Transverse colon (tissue), 4 donors: ENCODE results near the gene NLGN2. TPM values are rescaled to one million over a fixed set of nuclear protein-coding genes. Genes with fewer than 3 reads are reported as not detected.

Experiments
- DNase-seq: peaks from one replicate; pipeline ENCODE4 v3.0.0-alpha.2; 2019
- H3K27ac ChIP-seq, 4 donors: fragments of 200-600 bp; sonication (generic); 2 replicates each; pipeline ENCODE4 v1.5.1; 2016 to 2018; ENCODE audit warnings: inconsistent platforms in 4 of 4
- H3K27me3 ChIP-seq: fragments of 200-600 bp; sonication (generic); 2 replicates; pipeline ENCODE4 v1.5.1; 2017; ENCODE audit warnings: inconsistent platforms
- H3K36me3 ChIP-seq, 4 donors: fragments of 200-600 bp; sonication (generic); 2 replicates each; pipeline ENCODE4 v1.5.1; 2017 to 2019; ENCODE audit warnings: inconsistent platforms in 4 of 4
- H3K4me1 ChIP-seq, 4 donors: fragments of 200-600 bp; sonication (generic); 2 replicates each; pipeline ENCODE4 v1.5.1; 2017 to 2020; ENCODE audit warnings: inconsistent platforms in 4 of 4
- H3K4me3 ChIP-seq, 4 donors: fragments of 200-600 bp; sonication (generic); 1 replicate in 1 of 4; 2 replicates in 3 of 4; pipeline versions ENCODE4 v1.5.1 to v1.6.1; 2017 to 2019; ENCODE audit warnings: inconsistent platforms in 4 of 4
- H3K9me3 ChIP-seq, 2 donors: fragments of 200-600 bp; sonication (generic); 2 replicates each; pipeline ENCODE4 v1.5.1; 2017 to 2019; ENCODE audit warnings: inconsistent platforms in 2 of 2
- EP300 ChIP-seq: sonication (generic); formaldehyde crosslinking; IDR thresholded peaks from one replicate; pipeline ENCODE4 v1.6.1; 2017; ENCODE audit warnings: antibody characterized with exemption, low read depth
- POLR2A ChIP-seq: fragments of 450-650 bp; IDR thresholded peaks from one replicate; pipeline ENCODE4 v1.6.1; 2016; ENCODE audit warnings: antibody characterized with exemption, mild to moderate bottlenecking, moderate library complexity
- POLR2AphosphoS5 ChIP-seq, 3 donors: sonication (generic); formaldehyde crosslinking; IDR thresholded peaks; one replicate each; pipeline ENCODE4 v1.6.1; 2016; ENCODE audit warnings: antibody characterized with exemption in 3 of 3
- WGBS, 2 donors: methylation state at CpG; one replicate each; pipeline ENCODE4 v1.1.5; 2018; ENCODE audit warnings: low coverage in 1 of 2; 5-methylcytosine and 5-hydroxymethylcytosine counted together
- in situ Hi-C, 4 donors: fragments of 200-750 bp; cut with MboI; loops; one replicate each; pipeline versions ENCODE4 v1.15.0 to v1.15.1; 2017; ENCODE audit warnings: low sequenced_read_pairs in 3 of 4, low pct_ligation_motif_present in 1 of 4, low pct_unique_long_range_greater_than_20kb in 1 of 4
- intact Hi-C: fragments of 100-400 bp; cut with DNase I; formaldehyde crosslinking; loops from one replicate; pipeline ENCODE4 v1.15.1; 2023; ENCODE audit warnings: low total_unique reads
- total RNA-seq, 4 donors: library from RNA; depleted of rRNA; stranded (reverse); fragments of >200 nt; gene quantifications; one replicate each; pipeline ENCODE4 v1.1.0, GENCODE V29; 2016
- TF ChIP-seq, protein P1 (sequence below), 5 experiments: fragments of 200-600 bp in 3 of 5; fragments of 450-650 bp in 2 of 5; sonication (generic) in 3 of 5; IDR thresholded peaks; 1 replicate in 2 of 5; 2 replicates in 3 of 5; pipeline ENCODE4 v1.5.1; 2016 to 2017; ENCODE audit warnings: antibody characterized with exemption in 5 of 5, inconsistent platforms in 3 of 5, mild to moderate bottlenecking in 2 of 5, moderate library complexity in 1 of 5

Gene NLGN2
- total RNA-seq, 4 donors from 2014 or later, result 2.2 to 12.3 (median 3.9) TPM

DNA sequence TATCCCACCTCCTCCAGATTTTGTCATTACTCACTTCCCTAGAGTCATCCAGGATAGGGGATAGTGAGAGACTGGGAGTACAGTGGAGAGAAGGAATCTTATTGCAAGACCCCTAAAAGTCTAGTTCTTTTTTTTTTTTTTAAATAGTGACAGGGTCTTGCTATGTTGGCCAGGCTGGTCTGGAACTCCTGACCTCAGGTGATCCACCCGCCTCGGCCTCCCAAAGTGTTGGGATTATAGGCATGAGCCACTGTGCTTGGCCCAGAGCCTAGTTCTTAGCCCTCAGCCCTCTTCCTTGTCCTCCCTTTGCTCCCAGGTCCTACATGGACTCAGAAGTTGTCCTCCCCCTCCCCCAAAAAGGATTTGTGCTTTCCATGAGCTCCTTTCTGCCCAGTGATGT lies 34.5 kb downstream of the NLGN2 start:
- no peak for DNase-seq
- Histone ChIP-seq H3K4me1 (peaks cover 17 to 52% (median 34%) of the 10 kb centered on the region in 4 donors), H3K27ac (no peak overlapping the region), H3K4me3 (no peak overlapping the region), H3K27me3 (peaks cover 68% of the 10 kb centered on the region), H3K36me3 (no peaks in the 10 kb centered on the region), H3K9me3 (no peaks in the 10 kb centered on the region)
- in situ Hi-C loops (no loop called here), intact Hi-C loops (no loop called here)
- 73% methylated on average over 2 of the region's 2 CpGs; no CpG with 5 or more reads in 1 of the 2 donors for WGBS, 2 donors
- TF ChIP-seq POLR2AphosphoS5 (IDR thresholded peaks at IDR 0.05), result no peak
- no peak for TF ChIP-seq EP300
- no peak for TF ChIP-seq POLR2A
- TF ChIP-seq, protein P1, sequence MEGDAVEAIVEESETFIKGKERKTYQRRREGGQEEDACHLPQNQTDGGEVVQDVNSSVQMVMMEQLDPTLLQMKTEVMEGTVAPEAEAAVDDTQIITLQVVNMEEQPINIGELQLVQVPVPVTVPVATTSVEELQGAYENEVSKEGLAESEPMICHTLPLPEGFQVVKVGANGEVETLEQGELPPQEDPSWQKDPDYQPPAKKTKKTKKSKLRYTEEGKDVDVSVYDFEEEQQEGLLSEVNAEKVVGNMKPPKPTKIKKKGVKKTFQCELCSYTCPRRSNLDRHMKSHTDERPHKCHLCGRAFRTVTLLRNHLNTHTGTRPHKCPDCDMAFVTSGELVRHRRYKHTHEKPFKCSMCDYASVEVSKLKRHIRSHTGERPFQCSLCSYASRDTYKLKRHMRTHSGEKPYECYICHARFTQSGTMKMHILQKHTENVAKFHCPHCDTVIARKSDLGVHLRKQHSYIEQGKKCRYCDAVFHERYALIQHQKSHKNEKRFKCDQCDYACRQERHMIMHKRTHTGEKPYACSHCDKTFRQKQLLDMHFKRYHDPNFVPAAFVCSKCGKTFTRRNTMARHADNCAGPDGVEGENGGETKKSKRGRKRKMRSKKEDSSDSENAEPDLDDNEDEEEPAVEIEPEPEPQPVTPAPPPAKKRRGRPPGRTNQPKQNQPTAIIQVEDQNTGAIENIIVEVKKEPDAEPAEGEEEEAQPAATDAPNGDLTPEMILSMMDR (IDR thresholded peaks at IDR 0.05), result no peak

- WGBS, 2 donors, result 88 to 94% methylated on average over 4 to 7 of the region's 7 CpGs
- in situ Hi-C loops (no loop called here), intact Hi-C loops (no loop called here)
- Histone ChIP-seq H3K27me3 (peaks cover 74% of the 10 kb centered on the region), H3K4me3 (no peak overlapping the region), H3K9me3 (no peaks in the 10 kb centered on the region), H3K4me1 (peaks cover 13 to 38% (median 25%) of the 10 kb centered on the region in 4 donors), H3K27ac (no peak overlapping the region), H3K36me3 (no peaks in the 10 kb centered on the region)
- TF ChIP-seq POLR2AphosphoS5 (IDR thresholded peaks at IDR 0.05) (no peak), POLR2A (no peak), EP300 (no peak)
- TF ChIP-seq, protein P1 (IDR thresholded peaks at IDR 0.05), result no peak
- no peak for DNase-seq
Observed at GRCh38 chr17:7443499-7444485, 36.1 kb downstream of the NLGN2 start.

DNA sequence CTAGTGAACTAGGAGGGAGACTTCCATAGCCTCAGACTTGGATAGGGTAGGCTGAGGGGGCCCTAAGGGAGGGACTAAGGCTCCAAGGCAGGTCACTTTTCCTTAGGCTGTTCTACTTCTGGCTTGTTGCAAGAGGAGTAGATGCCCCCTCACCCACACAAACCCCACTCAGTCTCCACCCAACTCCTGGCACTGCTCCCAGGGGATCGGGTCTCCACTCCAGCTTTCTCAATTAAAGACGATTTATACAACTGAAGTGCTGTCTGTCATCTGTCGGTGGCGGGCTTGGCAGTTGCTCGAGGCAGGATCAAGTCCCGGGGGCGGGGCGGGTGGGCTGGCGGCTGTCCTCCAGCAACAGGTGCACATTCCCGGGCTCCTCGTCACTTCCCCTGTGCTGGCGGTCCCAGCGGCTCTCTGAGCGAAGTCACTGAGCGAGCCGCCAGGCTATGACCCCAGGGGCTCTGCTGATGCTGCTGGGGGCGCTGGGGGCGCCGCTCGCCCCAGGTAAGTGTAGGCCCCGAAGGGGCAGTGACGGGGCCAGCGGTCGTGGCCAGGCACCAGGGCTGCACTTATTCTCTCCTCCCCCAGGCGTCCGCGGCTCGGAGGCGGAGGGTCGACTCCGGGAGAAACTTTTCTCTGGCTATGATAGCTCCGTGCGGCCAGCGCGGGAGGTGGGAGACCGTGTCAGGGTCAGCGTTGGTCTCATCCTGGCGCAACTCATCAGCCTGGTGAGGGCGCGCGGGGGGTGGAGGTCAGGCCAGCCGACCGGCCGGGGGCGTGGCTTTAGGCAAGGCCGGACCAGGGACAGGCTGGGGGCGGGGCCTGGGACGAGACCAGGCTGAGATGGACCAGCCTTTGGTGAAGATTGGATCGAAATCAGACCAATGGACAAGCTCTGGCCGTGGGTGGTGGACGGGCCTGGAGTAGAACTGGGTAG lies 37.3 kb downstream of the NLGN2 start, which contains the start of gene CHRNB1:
CHRNB1 (plus strand) TSS at position 380 of the 937 bp plus-strand sequence; CDS start at position 447, 67 bp downstream.
- peaks cover 64% of the 10 kb centered on the region for H3K27me3 ChIP-seq
- peaks cover 7 to 31% (median 18%) of the 10 kb centered on the region in 4 donors for H3K4me1 ChIP-seq
- in situ Hi-C loops, result no loop called here
- TF ChIP-seq EP300, result no peak
- TF ChIP-seq, protein P1 (IDR thresholded peaks at IDR 0.05), result peak in 2 of 5 experiments; percentile 20 to 22
- 9 to 60% methylated on average over 1 to 36 of the region's 51 CpGs for WGBS, 2 donors
- peak; percentile 87 for DNase-seq
- H3K27ac ChIP-seq, result peak within 1 kb of the TSS in 2 of 4 donors; percentile 36 to 49
- intact Hi-C loops, result no loop called here
- peak within 1 kb of the TSS; percentile 14 to 44 (median 30) for H3K4me3 ChIP-seq
- no peaks in the 10 kb centered on the region for H3K36me3 ChIP-seq
- no peaks in the 10 kb centered on the region for H3K9me3 ChIP-seq
